ENCODE data around the gene SKIC8. TPM values are rescaled to one million over a fixed set of nuclear protein-coding genes. Genes with fewer than 3 reads are reported as not detected.
A peak's percentile ranks its signal among the peaks of the same experiment; 100 is the strongest.

The SKIC8 gene
- total RNA-seq, 1 experiment from 2014 or later, result 56.2 TPM

GRCh38 chr15:78244893-78245292, 54.5 kb downstream of the SKIC8 start:
- TF ChIP-seq CTCF (IDR thresholded peaks at IDR 0.05; ENCODE audit: unreplicated experiment), result no peak
- Mint-ChIP-seq H3K27ac (ENCODE audit: low read depth, unreplicated experiment) (no peak overlapping the region), H3K27me3 (ENCODE audit: insufficient read depth, unreplicated experiment) (no peaks in the 10 kb centered on the region), H3K9me3 (ENCODE audit: unreplicated experiment) (no peaks in the 10 kb centered on the region), H3K4me3 (ENCODE audit: unreplicated experiment) (no peak overlapping the region), H3K36me3 (ENCODE audit: insufficient read depth, unreplicated experiment) (no peaks in the 10 kb centered on the region), H3K4me1 (ENCODE audit: insufficient read depth, unreplicated experiment) (peaks cover 5% of the 10 kb centered on the region)
- no TSS peak for BruUV-seq (replicated peaks)
- intact Hi-C loops (cut with micrococcal nuclease), result loop anchor here (5.0 kb wide), 3 partner anchors 113 to 343 kb away; partner anchors contain the start of gene CIB2
- POLR2A ChIA-PET, result no interaction called here
- no peak for DNase-seq (ENCODE audit: unreplicated experiment)
- CTCF ChIA-PET, result interaction anchor here (0.8 to 10.7 kb wide), 6 partner anchors 49 to 278 kb away, joined by 3 to 173 read pairs (median 6); no protein-coding TSS in a partner anchor

DNA sequence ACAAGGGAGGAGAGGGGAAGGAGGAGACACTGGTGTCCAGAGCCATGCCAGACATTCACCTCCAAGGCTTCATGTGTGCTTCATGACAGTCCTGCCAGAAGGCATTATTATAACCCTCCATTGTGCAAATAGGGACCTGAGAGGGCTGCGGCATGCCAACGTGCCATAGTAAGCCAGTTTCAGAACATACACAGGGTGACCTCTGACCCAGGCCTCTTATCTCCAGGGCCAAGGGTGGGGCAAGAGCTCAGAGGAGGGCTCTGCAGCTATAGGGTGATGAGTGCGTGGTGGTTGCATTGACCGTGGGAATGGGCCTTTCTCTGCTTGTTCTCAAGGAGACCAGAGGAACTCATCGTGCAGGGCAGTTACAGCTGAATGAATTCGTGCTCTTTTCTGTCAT, 55.3 kb downstream of the SKIC8 start:
- no peak overlapping the region for H3K27ac Mint-ChIP-seq (ENCODE audit: low read depth, unreplicated experiment)
- no peak for TF ChIP-seq CTCF (IDR thresholded peaks at IDR 0.05; ENCODE audit: unreplicated experiment)
- no peaks in the 10 kb centered on the region for H3K27me3 Mint-ChIP-seq (ENCODE audit: insufficient read depth, unreplicated experiment)
- ChIA-PET POLR2A (no interaction called here), CTCF (interaction anchor here (0.8 to 10.7 kb wide), 5 partner anchors 48 to 278 kb away, joined by 4 to 173 read pairs (median 7); no protein-coding TSS in a partner anchor)
- no TSS peak for BruUV-seq (replicated peaks)
- H3K4me1 Mint-ChIP-seq (ENCODE audit: insufficient read depth, unreplicated experiment), result peaks cover 5% of the 10 kb centered on the region
- no peaks in the 10 kb centered on the region for H3K36me3 Mint-ChIP-seq (ENCODE audit: insufficient read depth, unreplicated experiment)
- H3K4me3 Mint-ChIP-seq (ENCODE audit: unreplicated experiment), result no peak overlapping the region
- H3K9me3 Mint-ChIP-seq (ENCODE audit: unreplicated experiment), result no peaks in the 10 kb centered on the region
- DNase-seq (ENCODE audit: unreplicated experiment), result no peak
- intact Hi-C loops (cut with micrococcal nuclease), result loop anchor here (5.0 kb wide), 3 partner anchors 112 to 342 kb away; partner anchors contain the start of gene CIB2

- POLR2A ChIA-PET, result no interaction called here
- intact Hi-C loops (cut with micrococcal nuclease), result loop anchor here (5.0 kb wide), 3 partner anchors 111 to 341 kb away; partner anchors contain the start of gene CIB2
- DNase-seq (ENCODE audit: unreplicated experiment), result peak; percentile 67
- no peak for TF ChIP-seq CTCF (IDR thresholded peaks at IDR 0.05; ENCODE audit: unreplicated experiment)
- no peak overlapping the region for H3K4me3 Mint-ChIP-seq (ENCODE audit: unreplicated experiment)
- H3K9me3 Mint-ChIP-seq (ENCODE audit: unreplicated experiment), result no peaks in the 10 kb centered on the region
- no peaks in the 10 kb centered on the region for H3K27me3 Mint-ChIP-seq (ENCODE audit: insufficient read depth, unreplicated experiment)
- peaks cover 5% of the 10 kb centered on the region for H3K4me1 Mint-ChIP-seq (ENCODE audit: insufficient read depth, unreplicated experiment)
- no peak overlapping the region for H3K27ac Mint-ChIP-seq (ENCODE audit: low read depth, unreplicated experiment)
- no TSS peak for BruUV-seq (replicated peaks)
- H3K36me3 Mint-ChIP-seq (ENCODE audit: insufficient read depth, unreplicated experiment), result no peaks in the 10 kb centered on the region
- CTCF ChIA-PET, result interaction anchor here (0.7 to 10.7 kb wide), 7 partner anchors 47 to 285 kb away, joined by 3 to 173 read pairs (median 10); partner anchors contain the start of gene CIB2
Measured at GRCh38 chr15:78243491-78243941, 55.9 kb downstream of the SKIC8 start.

DNA sequence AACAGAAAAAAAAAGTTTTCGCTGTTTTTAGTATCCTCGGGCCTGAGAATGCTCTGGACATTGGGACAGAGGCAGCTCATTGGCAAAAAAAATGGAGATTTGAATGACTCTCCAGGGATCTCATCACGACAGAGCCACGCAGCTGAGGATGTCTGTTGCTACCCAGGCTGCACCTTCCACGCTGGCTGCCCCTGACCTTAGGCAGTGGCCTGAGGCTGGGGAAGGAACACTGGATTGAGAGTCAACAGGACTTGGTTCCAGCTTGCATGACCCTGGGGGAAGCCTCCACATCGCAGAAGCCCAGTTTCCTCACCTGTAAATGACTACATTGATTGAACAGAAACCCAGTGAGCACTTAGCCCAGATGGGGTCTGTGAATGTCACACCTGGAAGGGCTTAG, 56.4 kb downstream of the SKIC8 start:
- DNase-seq (ENCODE audit: unreplicated experiment), result no peak
- ChIA-PET CTCF (interaction anchor here (0.7 to 10.7 kb wide), 14 partner anchors 12 to 284 kb away, joined by 3 to 173 read pairs (median 7); partner anchors contain the start of gene CIB2), POLR2A (interaction anchor here (1.0 kb wide), 1 partner anchor 94 kb away, joined by 3 read pairs; the partner anchor contains the start of gene IDH3A)
- TF ChIP-seq CTCF (IDR thresholded peaks at IDR 0.05; ENCODE audit: unreplicated experiment), result no peak
- no TSS peak for BruUV-seq (replicated peaks)
- intact Hi-C loops (cut with micrococcal nuclease), result loop anchor here (5.0 kb wide), 3 partner anchors 111 to 341 kb away; partner anchors contain the start of gene CIB2
- H3K4me3 Mint-ChIP-seq (ENCODE audit: unreplicated experiment), result no peak overlapping the region
- no peaks in the 10 kb centered on the region for H3K27me3 Mint-ChIP-seq (ENCODE audit: insufficient read depth, unreplicated experiment)
- H3K36me3 Mint-ChIP-seq (ENCODE audit: insufficient read depth, unreplicated experiment), result no peaks in the 10 kb centered on the region
- H3K27ac Mint-ChIP-seq (ENCODE audit: low read depth, unreplicated experiment), result no peak overlapping the region
- H3K9me3 Mint-ChIP-seq (ENCODE audit: unreplicated experiment), result no peaks in the 10 kb centered on the region
- peaks cover 5% of the 10 kb centered on the region for H3K4me1 Mint-ChIP-seq (ENCODE audit: insufficient read depth, unreplicated experiment)

Data from MCF 10A (cell line).